HG02973 (cell line): ENCODE measurements around the gene CCK.

Source experiments
- ATAC-seq: cut with Tn5 transposase; IDR thresholded peaks from one replicate; pipeline ENCODE4 v1.9.1; 2021; ENCODE audit warnings: moderate library complexity; ENCODE audit not compliant: unreplicated experiment

CCK gene

GRCh38 chr3:42269647-42270046, 3.7 kb upstream of the CCK start:
- ATAC-seq: no peak

- no peak for ATAC-seq
These were observed 1.9 kb upstream of the CCK start for GRCh38 chr3:42267878-42268277.

- no peak for ATAC-seq
These were observed 660 bp downstream of the CCK start for GRCh38 chr3:42265059-42265991.

- no peak for ATAC-seq
These were observed 1.5 kb downstream of the CCK start for GRCh38 chr3:42264399-42265058.

DNA sequence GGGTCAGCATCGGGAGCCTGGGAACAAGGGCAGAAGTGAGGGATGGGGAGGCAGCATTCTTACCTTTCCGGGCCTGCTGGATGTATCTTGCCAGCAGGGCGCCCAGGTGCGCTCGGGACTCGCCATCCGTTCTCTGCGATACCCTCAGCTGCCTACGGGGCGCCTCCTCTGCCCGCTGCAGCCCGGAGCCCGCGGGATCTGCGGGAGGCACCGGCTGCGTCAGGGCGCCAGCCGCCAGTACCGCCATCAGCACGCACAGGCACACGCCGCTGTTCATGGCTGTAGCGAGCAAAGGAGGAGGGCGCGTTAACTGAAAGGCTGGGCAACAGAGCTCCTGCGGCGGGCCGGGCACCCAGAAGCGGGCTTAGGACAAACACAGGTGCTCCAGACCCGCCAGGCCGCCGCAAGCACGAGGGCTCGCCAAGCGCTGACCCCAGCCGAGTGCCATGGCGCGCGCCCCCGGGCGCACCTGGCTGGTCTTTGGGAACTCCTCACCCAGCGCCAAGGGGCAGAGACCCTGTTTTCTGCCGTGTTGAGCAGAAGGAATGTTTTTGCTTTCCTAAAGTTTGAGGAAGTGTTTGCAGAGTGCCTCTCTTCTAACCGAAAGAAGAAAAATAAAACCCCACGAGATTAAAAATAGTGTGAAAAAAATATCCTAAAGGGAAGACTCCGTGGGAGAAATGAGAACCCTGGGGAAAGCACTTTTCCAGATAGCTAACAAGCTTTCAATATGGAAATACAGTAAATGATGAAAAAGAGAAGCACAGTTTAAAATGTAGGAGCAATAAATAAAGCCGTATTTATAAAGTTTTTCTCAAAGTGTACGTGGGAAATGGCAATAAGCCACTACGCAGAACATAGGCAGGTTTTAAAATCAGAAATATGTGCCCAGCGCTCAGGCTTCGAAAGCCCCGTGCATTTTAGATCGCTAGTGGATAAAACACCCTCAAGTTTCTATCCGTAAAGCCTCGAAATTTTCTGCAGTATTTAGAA, 2.3 kb downstream of the CCK start:
- ATAC-seq: no peak

DNA sequence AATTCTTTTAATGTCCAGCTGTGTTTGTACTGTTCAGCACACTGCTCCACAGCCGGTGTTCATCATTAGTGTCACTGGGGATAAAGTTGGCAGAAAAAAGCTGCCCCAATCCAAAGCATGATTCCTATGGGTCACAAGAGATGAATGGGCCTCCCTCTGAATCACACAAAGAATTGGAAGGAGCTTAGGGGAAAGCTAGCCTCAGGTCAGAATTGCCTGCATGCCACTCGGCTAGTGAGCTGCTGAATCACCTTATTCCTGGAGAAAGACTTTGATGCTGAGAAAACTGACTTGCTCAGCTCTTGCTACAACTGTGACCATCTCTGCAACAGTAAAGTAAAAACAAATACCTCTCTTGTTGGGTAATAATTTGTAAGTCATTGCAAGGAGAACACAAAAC, 3.5 kb downstream of the CCK start:
- no peak for ATAC-seq

- no peak for ATAC-seq
These were observed 9.0 kb downstream of the CCK start for GRCh38 chr3:42257007-42257406.

DNA sequence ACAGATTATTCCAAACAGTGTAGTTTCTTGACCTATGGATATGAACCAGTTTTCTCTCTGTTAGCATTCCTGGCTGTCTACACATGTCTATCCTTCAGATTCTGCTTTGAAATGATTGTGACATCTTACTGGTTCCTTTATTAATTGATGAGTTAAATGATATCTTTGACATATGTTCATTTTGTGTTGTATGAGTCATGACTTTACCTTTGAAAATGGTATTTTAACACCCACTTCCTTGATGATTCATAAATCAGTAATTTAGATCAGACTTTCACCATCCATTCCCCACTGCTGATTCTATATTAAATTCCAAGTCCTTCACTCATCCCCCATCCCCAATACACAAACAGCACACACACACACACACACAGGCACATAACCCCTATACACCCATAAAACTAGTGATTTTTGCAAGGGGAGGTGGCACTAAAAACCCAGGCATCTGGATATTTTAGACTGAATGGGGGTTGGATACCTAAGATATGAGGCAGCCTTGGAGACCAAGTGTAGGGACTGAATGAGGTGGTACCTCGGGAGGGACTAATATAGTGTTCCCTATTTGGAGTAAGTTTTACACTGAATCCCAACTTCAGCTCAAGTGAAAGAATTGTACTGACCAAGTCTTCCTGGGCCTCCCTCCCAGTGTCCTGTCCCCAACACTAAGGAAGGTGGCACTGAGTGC, 9.7 kb downstream of the CCK start:
- ATAC-seq: no peak

DNA sequence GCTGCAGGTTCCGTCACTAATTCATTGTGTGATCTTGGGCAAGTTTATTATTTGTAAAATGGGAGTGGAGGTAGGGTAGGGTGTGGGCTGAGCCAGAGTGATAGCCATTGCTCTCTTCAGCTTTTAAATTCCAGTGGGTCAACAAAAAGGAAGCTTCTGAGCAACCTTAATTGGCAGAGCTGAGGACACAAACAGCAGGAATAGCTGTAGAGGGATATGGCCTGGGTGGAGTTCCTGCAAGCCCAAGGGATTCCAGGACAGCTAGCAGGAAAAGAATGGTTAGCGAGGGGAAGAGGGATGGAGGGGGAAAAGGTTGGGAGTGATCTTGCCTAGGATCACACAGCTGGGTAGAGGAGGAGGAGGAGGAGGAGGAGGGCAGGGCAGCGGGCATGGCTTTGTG, 11.4 kb downstream of the CCK start:
- no peak for ATAC-seq

GRCh38 chr3:42250761-42251160, 15.2 kb downstream of the CCK start:
- no peak for ATAC-seq

DNA sequence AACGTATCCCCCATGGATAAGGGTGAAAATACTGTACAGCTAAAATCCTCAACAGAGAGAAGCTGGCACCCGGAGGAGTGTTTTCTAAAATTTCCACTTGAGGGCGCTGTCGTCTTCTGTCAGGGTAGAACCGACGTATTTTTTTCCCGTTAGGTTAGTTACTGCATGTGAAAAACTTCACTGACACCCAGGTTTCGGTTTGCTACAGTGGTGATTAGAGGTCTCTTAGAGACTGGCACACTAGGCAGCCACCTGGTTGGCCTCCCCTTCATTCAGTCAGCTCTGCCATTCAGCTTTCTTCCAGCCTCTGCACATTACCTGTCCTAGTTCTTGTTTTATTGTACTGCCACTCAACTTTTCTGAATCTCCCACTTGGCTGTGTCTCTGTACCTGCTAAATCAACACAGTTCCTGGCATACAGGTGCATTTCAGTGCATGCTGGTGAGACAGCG, 18.4 kb downstream of the CCK start:
- no peak for ATAC-seq

DNA sequence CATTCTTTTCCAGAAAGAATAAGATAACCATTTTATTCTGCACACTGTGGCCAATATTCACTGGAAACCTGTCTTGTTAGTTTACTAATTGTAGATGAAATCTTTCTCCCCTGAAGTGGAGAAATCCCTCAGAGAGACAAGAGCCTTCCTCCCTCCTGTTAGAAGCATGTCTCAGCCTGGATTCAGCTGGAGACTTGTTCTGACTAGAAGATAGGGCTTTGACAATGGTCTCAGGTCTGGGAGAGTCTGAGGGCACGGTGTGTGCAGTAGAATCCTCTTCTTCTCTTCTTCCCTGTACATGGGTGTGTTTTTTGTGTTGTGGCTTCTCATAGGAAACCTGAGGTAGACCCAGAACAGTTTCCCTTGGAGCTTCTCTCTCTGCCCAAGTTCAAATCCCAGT, 19.9 kb downstream of the CCK start:
- no peak for ATAC-seq

- ATAC-seq: no peak
These were observed 29.4 kb downstream of the CCK start for GRCh38 chr3:42236611-42237010.

- no peak for ATAC-seq
These were observed 30.5 kb downstream of the CCK start for GRCh38 chr3:42235532-42235931.

GRCh38 chr3:42230860-42231259, 35.1 kb downstream of the CCK start:
- ATAC-seq: no peak

DNA sequence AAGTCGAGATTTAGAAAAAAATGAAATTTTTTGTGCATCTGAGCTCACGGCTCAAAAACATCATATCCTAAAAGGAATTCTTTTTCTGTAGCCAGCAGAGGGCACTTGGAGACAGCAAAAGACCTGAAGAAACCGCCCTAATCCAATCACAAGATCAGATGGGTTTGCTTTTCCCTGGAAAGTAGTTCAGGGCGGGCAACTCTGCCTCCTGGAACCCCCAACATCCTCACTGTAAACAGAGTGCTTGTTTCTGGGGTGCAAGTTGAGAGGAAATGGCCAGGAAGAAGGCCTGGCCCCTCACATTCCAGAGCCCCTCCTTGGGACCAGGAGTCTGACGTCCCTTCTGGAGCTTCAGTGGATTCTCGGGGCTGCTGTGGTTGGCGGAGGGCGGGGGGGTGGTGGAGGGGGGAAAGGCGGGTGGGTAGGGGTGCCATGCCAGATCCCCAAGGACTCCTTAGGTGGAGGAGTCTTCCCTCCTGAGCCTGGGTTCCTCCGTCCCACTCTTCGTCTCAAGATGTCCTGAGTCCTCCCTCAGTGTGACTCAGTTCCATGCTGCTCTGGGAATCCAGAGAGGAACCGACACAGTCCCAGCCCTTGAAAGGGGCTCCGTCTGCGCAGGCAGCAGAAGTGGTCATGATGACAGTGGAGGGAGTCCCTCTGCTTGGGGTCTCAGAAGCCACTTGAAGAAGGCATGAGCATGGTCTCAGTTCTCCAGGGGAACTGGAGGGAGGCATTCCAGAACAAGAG, 35.9 kb downstream of the CCK start:
- ATAC-seq: no peak

- no peak for ATAC-seq
These were observed 36.6 kb downstream of the CCK start for GRCh38 chr3:42229266-42229941.

DNA sequence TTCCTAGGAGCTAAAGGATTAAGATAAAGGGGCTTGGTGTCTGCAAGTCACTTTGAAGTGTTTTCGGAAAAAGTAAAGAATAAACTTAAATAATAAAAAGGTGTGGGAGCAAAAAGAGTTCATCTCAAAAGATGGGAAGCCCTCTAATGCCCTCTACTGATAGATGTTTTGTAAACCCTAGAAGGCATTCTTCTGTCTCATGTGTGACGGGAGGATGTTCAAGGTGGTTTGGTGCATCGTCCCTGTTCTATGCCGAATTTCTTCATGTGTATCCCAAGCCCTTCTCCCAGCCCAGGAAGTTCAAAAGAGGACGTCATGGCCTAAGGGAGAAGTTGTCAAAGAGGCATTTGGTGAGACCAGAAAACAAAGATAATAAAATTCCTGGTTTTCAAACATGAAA, 37.2 kb downstream of the CCK start:
- ATAC-seq: no peak
